ENCODE results near the gene TAMALIN.
"Not testable (repeated sequence)": the region's sequence is repeated elsewhere in the genome, so short reads cannot be mapped to it uniquely, and the experiment has no call there.

The TAMALIN gene

DNA sequence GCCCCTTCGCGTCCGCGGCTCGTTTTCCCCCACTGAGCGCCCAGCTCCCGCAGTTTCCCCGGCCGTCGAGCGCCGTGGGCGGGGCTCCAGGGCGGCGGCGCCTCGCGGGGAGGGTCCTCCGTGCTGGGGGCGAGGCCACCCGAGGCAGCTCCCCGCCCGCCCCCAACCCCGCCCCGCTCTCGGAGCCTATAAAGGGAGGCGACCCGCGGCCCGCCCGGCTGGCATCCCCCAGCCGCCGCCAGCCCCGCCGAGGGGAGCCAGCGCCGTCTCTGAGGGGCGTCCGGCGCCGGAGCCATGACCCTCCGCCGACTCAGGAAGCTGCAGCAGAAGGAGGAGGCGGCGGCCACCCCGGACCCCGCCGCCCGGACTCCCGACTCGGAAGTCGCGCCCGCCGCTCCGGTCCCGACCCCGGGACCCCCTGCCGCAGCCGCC lies at the start of gene TAMALIN:
Gene TAMALIN (plus strand): TSS at position 221 of the 432 bp plus-strand sequence. CDS start 74 bp downstream, at position 295.
- DNase-seq (ENCODE audit: low read depth) = no peak

DNA sequence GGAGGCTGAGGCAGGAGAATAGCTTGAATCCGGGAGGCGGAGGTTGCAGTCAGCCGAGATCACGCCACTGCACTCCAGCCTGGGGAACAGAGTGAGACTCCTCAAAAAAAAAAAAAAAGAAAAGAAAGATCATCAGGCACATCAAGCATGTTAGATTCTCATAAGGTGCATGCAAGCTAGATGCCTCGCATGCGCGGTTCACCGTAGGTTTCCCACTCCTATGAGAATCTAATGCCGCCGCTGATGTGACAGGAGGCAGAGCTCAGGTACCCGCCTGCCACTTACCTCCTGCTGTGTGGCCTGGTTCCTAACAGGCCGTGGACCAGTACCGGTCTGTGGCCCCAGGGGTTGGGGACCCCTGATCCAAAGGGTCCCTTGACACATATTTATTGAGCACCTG lies 48.2 kb upstream of the TAMALIN start:
- no peak for DNase-seq (ENCODE audit: low read depth)

DNA sequence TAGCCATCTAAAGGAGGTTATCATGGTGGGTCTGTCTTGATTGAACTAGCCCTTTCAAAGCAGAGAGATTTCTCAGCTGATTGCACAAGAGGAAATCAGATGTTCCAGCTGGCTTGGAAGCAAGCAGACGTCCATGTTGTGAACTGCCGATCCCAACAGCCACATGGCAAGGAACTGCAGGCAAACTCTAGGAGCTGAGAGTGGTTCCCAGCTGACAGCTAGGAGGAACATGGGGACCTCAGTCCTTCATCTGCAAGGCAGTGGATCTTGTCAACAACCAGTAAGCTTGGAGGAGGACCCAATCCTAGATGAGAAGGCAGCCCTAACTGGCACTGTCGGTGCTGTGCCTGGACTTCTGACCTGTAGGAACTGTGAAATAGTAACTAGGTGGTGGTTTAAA lies 47.5 kb upstream of the TAMALIN start:
- DNase-seq (ENCODE audit: low read depth) = no peak

DNA sequence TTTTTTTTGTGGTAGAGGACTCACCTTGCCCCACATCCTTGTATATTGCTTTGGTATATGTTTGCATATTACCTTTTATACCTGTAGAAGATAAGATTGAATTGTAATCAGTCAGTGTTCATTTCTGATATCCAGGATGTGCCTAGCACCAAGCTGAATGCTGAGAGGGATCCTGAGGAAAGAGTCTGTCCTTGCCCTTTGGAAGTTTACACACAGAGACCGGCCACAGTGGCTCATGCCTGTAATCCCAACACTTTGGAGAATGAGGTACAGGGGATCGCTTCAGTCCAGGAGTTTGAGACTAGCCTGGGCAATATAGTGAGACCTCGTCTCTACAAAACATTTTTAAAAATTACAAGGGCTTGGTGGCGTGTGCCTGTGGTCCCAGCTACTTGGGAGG lies 46.8 kb upstream of the TAMALIN start:
- DNase-seq (ENCODE audit: low read depth) = no peak

DNA sequence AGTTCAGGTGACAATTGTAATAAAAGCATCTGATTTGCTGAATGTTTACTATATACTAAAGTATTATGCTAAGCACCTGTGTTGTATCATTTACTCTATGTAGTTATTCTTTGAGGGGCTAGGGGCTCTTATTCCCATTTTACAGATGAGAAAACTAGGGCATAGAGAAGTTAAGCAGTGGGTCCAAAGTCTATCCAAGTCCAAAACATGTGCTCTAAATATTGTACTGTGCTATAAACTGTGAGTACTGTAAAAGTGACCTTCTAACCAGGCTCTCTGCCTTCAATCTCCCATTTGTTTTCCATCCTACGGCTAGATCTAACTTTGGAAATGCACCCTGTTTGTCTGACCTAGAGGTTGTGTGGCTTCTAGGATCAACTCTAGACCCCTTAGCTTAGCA lies 46.3 kb upstream of the TAMALIN start:
- no peak for DNase-seq (ENCODE audit: low read depth)

- DNase-seq (ENCODE audit: low read depth) = no peak
Observed at GRCh38 chr12:51960890-51961289, 45.9 kb upstream of the TAMALIN start.

DNA sequence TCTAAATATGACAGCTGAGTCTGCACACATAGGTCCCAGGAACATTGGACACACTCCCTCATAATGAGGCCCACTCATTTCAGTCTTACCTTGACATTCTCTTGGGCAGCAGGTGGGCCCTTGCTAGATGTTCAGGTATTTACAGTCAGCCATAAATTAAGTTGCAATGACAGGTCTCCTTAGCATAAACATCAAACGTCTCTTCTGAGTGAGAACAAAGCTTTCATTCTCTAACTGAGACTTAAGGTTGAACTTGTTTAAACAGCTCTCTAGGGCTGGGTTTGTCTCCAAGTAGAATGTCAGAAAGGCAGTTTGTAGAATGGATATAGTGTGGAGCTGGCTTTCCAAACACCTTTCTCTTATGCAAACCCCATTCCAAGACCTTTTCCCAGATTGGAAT lies 44.9 kb upstream of the TAMALIN start:
- DNase-seq (ENCODE audit: low read depth) = no peak

DNA sequence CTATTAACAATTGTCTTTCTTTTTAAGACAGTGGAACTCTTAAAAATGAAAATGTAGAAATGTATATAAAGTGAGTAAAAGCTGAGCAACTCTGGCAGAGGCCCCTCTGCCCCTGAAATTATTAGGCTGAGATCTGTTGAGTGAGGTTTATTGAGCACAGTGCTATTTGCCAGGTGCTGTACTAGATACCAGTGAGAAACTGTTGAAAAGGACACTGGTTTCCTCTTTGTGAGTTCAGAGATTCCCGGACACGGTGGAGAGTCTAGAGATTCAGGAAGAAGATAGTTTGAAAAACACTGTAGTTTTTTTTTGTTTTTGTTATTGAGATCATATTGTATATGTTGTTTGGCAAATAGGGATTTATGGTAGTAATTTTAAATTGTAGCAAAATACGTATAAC lies 44.0 kb upstream of the TAMALIN start:
- DNase-seq (ENCODE audit: low read depth) = no peak

GRCh38 chr12:51963477-51963876 lies 43.3 kb upstream of the TAMALIN start:
- no peak for DNase-seq (ENCODE audit: low read depth)

DNA sequence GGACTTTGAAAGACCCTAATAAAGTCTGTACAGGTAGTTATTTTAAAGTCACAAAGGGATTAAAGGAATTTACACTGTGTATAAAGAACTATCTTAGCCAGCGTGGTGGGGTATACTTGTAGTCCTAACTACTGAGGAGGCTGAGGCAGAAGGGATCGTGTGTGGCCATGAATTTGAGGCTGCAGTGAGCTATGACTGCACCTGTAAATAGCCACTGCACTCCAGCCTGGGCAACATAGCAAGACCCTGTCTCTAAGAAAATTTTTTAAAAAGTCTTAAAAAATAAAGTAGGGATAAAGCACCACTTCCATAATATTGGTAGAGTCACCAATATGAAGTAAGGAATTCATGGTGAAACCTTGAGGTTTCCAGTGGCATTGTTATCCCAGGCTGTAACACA lies 37.1 kb upstream of the TAMALIN start:
- no peak for DNase-seq (ENCODE audit: low read depth)

DNA sequence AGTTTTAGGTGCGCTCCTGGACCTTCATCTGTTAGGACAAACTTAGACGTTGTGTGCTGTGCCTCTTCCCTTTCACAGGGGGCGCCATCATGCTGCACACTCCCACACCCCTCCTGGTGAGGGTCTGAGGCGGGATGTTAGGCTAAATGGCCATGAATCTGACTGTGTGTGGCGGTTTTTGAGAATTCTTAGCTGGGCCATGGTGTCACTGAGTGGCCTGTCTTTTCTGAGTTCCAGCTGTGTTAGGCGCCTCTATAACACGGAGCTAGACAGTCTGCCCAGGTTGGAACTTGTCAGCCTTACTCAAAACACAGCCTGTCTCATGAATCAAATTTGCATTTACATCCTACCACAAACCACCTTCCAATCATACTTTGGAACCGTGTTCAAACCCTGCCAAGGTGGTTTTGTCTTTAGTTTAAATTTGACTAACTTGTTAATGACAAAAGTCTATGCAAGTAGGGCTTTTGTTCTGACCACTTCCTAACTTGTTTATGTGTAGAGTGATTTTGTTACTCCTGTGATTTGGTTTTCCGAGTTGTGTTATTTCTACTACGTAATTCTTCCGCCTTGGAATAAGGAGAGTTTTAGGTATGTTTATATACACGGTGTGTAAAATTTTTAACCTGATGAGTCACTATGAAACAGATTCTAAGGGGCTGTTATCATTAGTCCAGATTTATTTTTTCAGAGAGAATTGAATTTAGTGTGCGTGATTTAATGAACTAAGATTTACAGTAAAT lies 35.7 kb upstream of the TAMALIN start:
- DNase-seq (ENCODE audit: low read depth) = no peak

- DNase-seq (ENCODE audit: low read depth) = no peak
Observed at GRCh38 chr12:51971679-51972421, 34.9 kb upstream of the TAMALIN start.

GRCh38 chr12:51972422-51972812 lies 34.3 kb upstream of the TAMALIN start:
- no peak for DNase-seq (ENCODE audit: low read depth)

DNA sequence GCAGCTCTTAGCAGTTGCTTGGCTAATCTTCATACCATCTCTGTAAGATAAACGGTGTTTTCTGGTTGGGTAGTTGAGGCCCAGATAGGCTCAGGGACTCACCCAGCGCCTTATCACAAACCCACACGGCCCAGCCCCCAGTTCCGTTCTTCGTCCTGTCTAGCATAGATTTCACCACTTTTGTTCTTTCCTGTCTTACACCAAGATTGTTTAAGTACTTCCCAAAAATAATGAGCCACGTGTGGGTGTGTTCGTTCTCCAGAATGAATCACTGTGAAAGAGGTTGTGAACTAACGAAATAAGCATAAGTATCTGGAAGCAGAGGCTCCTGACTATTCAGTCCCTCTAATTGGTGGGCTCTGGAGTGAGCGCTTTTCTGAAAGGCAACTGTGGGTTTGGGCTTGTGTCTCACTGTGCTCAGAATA lies 33.9 kb upstream of the TAMALIN start:
- DNase-seq (ENCODE audit: low read depth) = no peak

DNA sequence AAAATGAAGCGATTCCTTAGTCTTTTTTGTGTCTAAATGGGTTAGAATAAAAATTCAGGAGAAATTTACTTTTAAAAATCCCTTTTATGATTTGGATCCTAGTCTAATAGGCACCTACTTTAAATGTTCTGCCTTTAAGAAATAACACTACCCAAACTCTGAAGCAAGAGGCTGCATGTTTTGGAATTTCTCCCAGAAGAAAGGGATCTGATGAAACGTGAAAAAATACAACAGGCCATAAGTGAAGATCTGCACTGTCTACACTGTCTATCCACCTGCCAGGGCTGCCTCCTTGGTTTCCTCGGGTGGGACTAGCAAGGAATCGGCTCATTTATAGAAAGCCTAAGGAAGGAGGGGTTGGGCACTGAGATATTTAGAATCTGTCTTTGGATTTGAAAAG lies 33.2 kb upstream of the TAMALIN start:
- no peak for DNase-seq (ENCODE audit: low read depth)

DNA sequence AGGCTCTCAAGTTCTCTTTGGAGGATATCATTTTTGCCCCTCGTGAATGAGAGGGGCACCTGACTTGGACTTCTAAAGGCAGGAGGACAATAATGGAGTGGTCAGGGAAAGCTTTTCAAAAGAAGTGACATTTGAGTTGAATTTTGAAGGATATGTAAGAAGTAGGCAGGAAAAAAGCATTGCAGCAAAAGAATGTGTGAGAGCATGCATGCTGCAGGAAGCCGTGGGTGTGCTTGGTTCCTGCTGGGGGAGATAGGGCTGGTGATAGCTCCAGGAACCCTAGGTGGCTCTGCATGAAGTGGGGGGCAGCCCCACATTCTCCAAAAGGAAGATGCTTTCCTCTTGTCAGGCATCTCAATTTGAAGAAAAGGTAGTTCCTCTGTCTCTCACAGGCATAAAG lies 32.1 kb upstream of the TAMALIN start:
- DNase-seq (ENCODE audit: low read depth) = no peak

- DNase-seq (ENCODE audit: low read depth) = no peak
Observed at GRCh38 chr12:51975196-51975595, 31.6 kb upstream of the TAMALIN start.

DNA sequence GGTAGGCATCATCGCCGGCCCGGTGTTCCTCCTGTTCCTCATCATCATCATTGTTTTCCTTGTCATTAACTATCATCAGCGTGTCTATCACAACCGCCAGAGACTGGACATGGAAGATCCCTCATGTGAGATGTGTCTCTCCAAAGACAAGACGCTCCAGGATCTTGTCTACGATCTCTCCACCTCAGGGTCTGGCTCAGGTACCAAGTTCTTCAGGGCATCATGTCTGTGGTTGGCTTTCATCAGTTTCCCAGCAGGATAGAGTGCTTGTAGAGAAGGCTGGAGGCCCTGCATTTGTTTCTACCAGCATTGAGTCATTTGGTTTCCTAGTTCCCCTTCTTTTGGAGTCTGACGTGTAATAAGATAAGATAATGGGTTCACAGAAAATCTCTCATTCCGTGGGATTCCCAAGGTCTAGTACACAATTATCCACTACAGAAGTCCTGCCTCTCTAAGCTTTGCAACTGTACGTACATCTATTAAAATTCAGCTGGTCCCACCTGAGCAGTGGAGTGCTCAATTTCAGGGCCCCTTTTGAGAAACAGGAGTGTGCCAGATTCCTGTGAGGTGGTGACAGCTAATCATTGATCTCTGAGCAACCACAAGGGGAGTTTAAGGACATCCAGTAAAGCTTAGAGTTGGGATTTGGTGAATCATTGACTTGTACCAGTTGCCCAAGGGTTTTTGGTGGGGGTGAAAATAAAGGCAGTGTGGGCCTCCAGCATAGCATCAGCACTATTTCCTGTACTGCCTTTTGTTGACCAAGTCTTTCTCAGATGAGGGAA lies 30.2 kb upstream of the TAMALIN start:
- peak; percentile 25 for DNase-seq (ENCODE audit: low read depth)

- DNase-seq (ENCODE audit: low read depth) = no peak
Observed at GRCh38 chr12:51977320-51977753, 29.4 kb upstream of the TAMALIN start.

- DNase-seq (ENCODE audit: low read depth) = not testable (repeated sequence)
Observed at GRCh38 chr12:51979306-51979705, 27.4 kb upstream of the TAMALIN start.

- peak; percentile 38 for DNase-seq (ENCODE audit: low read depth)
Observed at GRCh38 chr12:51980051-51980808, 26.5 kb upstream of the TAMALIN start.

DNA sequence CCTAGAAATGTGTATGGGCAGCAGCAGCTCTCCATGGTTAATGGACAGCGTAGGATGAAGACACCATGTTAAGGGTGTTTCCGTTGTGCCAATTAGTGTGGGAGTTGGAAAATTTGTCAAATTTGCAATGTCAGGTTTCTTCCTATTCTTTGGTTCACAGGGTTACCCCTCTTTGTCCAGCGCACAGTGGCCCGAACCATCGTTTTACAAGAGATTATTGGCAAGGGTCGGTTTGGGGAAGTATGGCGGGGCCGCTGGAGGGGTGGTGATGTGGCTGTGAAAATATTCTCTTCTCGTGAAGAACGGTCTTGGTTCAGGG lies 26.0 kb upstream of the TAMALIN start:
- no peak for DNase-seq (ENCODE audit: low read depth)
